Nucleus accumbens (tissue), 56 donors: Measurements from ENCODE around the gene NR3C2.
A peak's percentile ranks its signal among the peaks of the same experiment; 100 is the strongest.
"Not testable (repeated sequence)": the region's sequence is repeated elsewhere in the genome, so short reads cannot be mapped to it uniquely, and the experiment has no call there.

Experiments used
- DNase-seq, 56 donors: peaks; one replicate each; lab custom pipeline; 2025; lab: John Stamatoyannopoulos, UW

Gene NR3C2

DNA sequence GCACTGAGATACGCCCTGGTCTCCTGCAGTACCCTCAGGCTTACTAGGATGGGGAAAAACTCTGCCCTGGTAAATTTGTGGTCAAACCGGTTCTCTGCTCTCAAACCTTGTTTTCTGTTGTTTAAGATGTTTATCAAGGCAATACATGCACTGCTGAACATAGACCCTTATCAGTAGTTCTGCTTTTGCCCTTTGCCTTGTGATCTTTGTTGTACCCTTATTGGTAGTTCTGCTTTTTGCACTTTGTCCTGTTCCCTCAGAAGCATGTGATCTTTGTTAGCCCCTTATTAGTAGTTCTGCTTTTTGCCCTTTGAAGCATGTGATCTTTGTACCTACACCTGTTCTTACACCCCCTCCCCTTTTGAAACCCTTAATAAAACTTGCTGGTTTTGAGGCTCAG, 319.1 kb downstream of the NR3C2 start:
- DNase-seq = not testable (repeated sequence)

DNA sequence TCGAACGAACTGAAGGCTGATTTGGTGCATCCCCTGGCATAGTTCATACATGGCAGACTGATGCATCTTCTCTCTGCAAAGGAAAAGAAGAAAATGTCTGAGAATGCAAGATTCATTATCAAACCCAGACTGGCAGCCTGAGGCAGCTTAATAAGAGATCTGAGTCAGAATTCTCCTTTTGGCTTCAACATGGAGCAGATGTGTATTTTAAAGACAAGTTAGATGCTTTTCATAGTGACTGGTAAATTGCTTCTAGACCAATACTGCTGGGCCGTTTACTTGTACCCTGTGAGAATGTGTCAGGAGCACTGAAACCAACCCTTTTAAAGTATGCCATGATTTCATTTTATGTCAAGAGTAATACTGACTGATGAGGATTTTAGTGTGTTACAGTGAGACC, 322.0 kb downstream of the NR3C2 start:
- DNase-seq = no peak

DNA sequence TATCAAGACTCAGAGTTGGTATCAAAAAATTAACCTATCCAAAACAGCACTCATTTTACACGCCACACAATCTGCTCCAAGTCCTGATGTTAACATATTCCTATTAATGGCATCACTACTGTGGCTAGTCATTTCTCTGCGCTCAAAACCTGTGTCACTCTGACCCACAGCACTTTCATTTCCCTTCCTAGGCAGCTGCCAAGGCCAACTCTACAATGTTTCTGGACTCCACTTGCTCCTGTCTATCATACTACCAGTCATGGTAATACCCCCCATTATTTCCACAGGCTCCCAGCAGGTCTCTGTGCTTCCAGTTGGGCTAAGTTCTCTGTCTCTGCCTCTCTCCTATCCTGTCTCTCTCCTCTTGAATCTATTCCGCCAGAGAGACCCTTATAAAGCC, 323.6 kb downstream of the NR3C2 start:
- DNase-seq = no peak

DNA sequence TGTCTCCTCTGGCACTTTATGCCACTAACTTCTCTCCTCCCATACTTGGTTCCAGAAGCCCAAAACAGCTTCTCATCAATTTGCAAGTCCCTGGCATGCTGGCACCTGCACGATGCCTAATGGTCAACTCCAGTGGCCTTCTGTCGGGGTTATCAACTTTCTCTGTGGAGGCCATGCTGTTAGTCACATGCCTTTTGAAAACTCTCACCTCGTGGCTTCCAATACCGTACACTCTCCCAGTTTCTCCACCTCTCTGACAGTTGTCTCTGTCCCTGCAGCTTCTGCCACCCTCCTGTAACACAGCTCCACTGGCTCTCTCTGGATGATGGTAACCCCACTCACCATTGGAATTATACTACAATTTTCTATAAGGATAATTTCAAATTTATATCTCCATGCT, 324.0 kb downstream of the NR3C2 start:
- DNase-seq = no peak

DNA sequence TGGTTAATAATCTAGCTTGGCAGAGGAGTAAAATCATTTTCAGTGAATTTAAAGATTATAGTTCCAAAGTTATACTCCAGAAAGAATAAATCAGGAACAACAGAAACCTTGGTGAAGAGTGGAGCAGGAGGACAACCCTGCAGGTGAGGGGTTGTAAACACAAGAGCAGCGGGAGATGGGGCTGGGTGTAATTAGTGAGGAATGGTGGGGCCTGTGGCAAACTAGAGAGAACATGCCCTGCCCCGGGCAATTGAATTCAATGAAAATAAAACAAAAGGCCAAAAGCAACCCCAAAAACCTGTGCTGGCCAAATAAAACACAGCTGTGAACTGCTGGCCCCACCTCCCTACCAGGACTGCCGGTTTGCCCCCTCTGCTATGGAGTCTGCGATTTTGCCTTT, 325.2 kb downstream of the NR3C2 start:
- no peak for DNase-seq

DNA sequence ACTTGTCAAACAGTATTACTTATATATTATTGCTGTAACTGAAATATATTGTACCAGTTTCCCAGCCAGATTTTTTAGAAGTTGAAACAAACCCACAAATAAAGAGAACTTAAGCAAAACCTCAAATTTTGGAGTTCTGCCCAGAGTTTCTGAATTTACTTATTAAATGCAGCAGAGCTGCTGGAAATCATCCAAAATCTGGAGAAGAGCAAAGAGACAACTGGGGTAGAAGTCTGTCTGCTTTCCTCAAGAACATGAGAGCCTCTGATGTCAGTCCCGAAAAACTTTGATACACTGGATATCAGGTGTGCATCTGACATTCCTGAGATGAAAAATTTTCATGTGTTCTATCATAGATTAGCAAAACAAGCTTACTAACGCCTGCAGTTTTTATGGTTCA, 325.9 kb downstream of the NR3C2 start:
- no peak for DNase-seq

DNA sequence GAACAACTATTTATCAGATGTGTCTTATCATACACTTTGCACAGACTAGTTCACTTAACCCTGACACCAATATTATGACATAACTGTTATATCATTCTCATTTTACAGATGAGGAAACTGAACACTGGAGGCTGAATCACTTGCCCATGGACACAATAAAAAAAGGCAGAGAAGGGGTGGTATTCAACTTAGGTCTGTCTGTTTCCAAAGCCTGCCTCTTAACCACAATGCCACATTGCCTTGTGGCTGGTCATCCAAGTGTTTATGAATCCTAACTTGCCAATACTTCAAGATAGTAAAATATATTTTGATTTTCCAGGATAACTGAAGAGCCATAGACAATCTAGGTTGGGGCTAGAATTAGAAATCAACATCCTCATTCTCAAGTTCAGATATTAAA, 327.8 kb downstream of the NR3C2 start:
- DNase-seq = no peak

DNA sequence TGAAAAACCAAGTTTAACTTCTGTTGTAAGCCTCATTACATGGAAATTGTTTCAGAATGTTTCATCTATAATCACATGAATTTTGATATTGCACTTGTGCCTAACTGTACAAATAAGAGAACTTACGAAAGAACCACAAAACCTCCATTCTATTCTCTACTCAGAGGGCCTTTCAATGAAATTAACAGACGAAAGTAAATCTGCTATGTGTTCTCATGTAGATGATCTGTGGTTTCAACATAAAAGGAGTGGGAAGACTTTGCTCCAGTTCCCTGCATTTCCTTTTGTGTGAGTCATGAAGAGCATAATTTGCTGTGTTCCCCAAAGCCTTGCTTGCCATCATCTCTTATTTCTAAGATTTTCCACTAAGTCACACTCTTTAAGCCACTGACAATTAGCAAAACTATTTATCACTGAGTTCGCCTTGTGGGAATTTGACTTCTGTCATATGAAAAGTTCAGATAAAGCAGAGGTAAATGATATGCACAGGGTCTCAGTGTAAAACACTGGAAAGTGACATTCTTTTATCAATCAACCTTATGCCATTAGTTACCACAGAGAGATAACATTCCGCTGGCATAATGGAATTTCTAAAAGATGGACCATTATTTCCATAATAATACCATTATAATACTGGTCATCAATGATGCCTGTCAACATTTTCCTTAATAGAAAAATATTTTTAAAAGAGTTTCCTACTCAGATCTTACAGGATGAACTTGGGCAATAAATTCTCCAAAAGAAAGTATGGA, 329.8 kb downstream of the NR3C2 start:
- peak in 2 of 56 donors; percentile 4 to 11 for DNase-seq

DNA sequence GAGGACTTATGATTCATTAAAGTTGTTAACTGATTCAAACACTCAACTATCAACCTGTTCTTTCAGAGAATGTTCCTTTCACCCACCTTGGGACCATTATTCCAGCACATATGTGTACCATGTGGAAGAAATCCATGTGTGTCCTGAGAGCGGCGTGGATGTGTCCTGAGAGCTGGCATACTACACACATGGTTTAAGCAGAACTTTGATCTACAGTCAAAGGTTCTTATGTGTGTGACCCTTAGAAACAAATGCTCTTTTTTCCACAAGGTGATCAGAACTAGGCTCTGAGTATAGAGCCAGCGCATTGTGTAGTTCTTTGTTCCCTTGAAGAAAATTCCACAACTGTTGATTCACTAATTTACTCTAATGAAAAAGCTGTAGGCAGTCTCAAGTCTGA, 332.0 kb downstream of the NR3C2 start:
- no peak for DNase-seq

DNA sequence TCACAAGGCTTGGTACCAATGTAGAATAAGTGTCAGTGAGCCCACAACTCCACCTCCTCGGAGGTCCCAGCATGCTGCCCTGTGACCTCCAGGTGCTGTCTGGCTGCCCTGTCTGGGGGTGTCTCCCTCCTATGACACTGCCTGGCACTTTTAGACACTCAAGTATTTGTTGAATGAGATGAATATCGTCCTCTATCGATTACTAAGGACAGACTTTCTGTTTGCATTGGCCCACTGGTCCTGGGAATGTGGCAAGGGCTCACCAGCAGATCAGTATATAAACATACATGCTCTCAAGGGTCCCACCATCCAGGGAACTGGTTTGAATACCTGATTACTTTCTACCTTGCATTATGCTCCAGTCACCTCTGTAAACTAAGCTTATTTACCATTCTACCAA, 333.0 kb downstream of the NR3C2 start:
- no peak for DNase-seq

DNA sequence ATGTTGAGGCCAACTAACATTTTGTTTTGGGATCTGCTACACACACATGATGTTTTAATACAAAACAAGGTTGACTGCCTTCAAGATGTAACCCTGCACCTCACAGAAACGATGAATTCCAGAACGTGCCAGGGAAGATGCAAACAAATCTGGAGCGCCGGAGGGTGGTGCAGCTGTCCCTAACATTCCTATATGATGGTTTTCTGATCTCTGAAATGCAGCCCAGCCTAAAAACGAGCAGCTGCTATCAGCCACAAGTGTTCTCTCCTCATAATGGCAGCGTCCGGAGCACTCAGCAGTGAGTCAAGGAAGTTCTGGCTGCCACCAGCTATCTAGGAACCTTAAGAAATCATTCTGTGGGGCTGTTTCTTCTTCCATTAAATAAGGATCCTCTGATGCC, 333.4 kb downstream of the NR3C2 start:
- no peak for DNase-seq

DNA sequence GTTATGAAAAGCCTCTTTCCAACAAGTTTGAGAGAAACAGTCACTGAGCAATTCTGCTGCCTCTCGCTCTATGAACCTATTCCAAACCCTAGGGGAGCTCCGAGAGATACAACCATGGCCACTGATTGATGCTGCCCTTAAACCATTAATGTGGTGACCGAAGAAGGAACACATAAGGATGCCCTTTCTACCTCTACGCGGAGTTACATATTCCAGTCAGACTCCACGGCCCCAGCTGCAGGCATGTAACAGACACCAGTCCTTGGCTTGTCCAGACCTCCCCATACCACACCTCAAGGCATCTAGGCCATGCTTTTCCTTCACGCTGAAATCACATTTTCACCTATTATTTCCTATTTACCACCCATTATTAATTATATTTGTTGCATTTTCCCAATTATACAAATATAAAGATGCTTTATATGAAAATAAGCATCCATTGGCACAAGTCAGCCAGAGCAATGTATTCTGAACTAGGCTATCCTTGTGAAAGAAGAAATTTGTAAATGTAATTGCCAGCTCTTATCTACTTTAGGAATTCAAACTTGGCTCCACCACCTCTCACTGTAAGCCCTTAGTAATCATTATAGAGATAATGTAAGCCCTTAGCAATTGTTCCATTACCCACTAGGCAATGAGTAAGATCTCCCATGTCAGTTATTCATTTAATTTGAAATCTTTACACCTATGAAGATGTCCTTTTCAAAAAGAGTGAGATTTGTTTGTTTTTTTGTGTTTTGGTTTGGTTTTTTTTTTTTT, 338.4 kb downstream of the NR3C2 start:
- DNase-seq = no peak

DNA sequence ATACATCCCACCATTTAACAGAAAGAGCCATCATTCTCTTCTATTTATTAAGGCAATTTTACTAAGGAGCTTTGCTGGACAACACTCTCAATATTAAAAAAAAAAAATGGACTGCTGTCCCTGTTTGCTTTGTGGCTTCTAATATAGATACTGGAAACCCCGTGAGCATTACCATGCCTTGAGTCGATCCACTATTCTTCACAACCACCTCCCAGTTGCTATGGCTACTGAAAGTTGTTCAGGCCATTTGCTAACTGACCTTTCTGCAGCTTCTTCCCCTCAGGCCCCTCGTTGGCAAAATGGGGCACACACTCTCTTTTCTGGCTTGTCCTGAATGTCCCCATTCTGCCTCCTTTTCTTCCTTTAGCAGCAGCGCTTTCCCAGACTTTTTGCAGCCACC, 340.4 kb downstream of the NR3C2 start:
- DNase-seq = no peak

DNA sequence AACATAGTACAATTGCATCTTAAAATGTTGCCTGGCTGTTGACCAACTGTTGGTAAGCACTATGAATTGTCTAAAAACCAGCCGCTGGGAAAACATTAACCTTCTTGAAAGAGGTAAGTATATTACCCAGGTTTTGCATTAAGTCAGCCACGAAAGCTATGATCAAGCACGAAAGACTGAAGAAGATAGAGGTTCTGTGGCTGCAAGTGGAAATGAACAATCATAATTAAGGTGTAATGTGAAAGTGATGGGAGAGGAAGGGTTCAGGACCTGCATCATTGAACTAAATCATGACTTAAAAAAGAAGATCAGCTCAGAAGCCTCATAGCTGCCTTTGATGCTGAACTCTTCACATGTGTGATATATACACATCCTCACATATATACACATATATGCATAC, 341.0 kb downstream of the NR3C2 start:
- DNase-seq = no peak

DNA sequence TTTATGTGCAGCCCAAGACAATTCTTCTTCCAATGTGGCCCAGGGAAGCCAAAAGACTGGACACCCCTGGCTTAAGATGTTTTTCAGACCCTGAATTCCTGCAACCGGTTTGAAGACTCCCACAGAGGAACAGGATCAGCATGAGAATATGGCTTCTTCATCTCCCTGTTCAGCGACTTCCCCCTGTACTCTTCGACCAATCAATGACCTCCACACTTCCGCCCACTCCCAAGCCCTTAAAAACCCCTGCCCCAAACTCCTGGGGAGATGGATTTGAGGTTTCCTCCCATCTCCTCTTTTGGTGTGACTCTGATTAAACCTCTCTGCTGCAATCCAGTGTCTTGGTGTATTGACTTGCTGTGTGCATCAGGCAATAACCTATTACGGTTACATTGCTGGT, 344.4 kb downstream of the NR3C2 start:
- no peak for DNase-seq

DNA sequence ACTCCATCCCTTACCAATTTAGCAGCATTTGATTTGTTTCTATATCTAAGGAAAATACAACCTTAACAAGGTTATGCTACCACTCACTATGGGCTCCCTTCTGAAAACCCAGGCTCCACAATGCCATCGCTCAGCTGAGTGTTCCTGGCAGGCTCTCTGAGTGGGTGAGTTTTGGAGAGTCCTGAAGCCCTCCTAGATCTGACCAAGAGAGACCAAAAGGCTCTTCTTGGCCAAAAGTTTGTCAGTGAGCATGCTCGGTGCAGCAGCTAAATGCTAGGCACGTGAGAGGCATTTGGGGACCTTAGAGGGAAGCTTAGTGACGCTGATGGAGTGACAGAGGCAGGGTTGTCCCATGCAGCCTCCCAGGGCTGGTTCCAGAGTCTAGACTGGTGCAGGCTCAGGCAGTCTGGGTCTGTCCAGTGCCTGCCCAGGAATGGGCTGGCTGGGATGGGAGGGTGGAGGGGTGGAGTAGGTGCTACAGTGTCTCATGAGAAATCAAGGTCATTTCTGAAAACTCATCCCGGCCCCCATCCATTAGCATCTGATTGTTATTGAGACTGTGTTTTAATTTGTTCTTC, 346.8 kb downstream of the NR3C2 start:
- no peak for DNase-seq

DNA sequence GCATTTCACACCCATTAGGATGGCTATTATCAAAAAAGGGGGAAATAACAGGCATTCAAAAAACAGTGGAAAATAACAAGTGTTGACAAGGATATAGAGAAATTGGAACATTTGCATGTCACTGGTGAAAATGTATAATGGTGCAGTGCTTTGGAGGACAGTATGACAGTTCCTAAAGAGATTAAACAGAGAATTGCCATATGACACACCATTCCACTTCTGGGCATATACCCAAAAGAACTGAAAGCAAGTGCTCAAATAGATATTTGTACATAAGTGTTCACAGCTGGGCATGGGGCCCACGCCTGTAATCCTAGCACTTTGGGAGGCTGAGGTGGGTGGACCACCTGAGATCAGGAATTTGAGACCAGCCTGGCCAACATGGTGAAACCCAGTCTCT, 348.1 kb downstream of the NR3C2 start:
- no peak for DNase-seq

DNA sequence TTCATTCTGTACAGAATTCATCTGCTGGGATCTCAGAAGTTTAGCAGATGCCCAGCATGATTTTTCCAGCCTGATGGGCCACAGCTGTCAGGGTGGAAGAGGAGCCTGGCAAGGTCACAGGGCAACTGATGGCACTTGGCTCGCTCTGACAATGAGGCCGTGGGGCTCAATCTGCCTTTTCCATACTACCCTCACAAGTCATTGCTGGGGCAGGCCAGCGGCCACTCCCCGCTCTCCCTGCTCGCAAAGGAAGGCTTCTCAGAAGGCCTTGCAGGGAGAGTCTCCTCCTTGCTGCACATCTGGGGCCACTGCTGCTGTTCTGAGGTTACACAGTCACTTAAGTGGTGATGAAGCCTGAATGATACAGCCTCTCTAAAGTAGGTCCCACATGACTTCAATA, 349.1 kb downstream of the NR3C2 start:
- no peak for DNase-seq

DNA sequence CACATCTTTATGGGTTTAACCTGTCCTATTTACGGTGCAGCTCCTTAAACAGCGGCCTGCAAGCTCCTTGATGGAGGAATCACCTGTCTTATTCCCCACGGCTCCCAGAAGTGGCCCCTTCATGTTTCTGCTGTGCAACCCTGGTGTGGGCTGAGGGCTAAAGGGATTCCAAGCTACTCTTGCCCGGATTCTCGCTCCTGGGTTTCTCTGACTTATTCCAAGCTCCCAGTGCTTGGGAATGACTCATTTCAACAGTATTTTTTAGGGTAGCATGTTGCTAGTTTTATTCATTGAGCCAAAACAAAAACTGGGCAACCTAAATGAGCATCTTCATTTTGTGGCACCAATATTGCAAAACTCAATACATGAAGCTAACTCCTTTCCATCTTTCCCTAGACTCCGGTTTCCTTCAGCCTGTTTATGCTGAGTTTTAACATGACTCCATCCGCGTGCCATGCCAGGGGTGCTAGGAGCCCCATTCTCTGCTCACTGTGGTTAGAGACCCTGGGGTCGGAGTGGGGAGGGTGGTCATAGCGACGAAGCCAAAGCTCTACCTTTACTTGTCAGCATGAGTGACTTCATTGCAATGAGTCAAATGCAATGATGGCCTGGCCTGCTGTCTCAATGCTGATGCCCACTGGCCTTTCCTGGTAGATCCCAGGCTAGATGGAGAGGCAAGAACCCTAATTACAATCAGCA, 349.7 kb downstream of the NR3C2 start:
- no peak for DNase-seq

DNA sequence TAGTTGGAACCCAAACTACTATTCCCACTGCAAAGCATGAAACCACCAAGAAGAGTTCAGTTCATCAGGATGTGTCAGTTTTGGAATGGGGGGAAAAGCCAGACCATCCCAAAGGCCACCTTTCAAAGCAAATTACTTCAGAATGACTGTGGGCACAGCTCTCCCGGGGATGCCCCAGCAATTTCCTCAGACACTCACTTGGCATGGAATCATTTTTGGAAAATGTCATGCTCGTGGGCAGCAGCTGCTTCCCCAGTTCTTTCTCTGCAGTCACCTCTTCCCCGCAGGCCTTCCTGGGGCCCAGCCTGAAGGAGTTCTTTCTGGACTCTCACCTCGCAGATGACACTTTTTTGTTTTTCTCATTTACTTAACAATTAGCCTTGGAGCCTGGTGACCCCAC, 350.3 kb downstream of the NR3C2 start:
- DNase-seq = no peak
